Measurements from ENCODE around the gene DDX31. TPM values are rescaled to one million over a fixed set of nuclear protein-coding genes. Genes with fewer than 3 reads are reported as not detected.

Gene DDX31
- total RNA-seq, 1 experiment from 2014 or later = 14.6 TPM

DNA sequence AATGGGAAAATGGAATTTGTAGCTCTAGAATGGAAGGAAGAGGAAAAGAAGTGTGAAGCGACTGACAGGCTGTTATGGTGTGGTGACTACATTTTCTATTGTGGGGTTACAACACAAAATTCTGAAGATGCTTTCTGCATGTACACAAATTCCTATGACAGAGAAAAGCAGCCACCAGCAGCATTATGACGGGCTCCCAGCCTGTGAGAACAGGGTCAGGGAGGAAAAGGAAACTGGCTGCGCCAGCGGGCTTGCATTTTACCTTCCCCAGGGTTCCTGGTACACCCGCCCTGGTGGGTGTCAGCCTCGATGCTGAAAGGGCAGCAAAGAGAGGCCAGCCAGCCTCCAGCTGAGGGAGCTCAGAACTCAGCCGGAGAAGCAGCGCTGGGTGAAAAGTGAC is 41.0 kb downstream of the DDX31 start:
- Histone ChIP-seq H3K27me3 (ENCODE audit: low read length) (no peaks in the 10 kb centered on the region), H3F3A (ENCODE audit: low read length, unreplicated experiment) (no peaks in the 10 kb centered on the region), H4K20me1 (ENCODE audit: low read length) (no peaks in the 10 kb centered on the region), H3K9me3 (ENCODE audit: low read length) (no peaks in the 10 kb centered on the region), H3K4me2 (ENCODE audit: low read length) (no peak overlapping the region), H3K4me3 (ENCODE audit: low read length) (no peak overlapping the region), H3K9me2 (replicated peaks; ENCODE audit: low read length) (no peaks in the 10 kb centered on the region), H3K27ac (ENCODE audit: low read length) (no peak overlapping the region), H3K36me3 (ENCODE audit: low read depth, low read length) (peaks cover 38% of the 10 kb centered on the region), H3K9ac (ENCODE audit: low read length) (no peak overlapping the region), H3K79me2 (ENCODE audit: low read length) (no peaks in the 10 kb centered on the region), H3K4me1 (ENCODE audit: insufficient read depth, low read length) (peaks cover 68% of the 10 kb centered on the region), H2AFZ (ENCODE audit: low read length) (no peak overlapping the region)
- ATAC-seq = no peak
- no peak for DNase-seq
- ChIA-PET POLR2A (ENCODE audit: unreplicated experiment) (no interaction called here), CTCF (no interaction called here)
- BruUV-seq (replicated peaks) = no TSS peak
- TF ChIP-seq, protein P1, sequence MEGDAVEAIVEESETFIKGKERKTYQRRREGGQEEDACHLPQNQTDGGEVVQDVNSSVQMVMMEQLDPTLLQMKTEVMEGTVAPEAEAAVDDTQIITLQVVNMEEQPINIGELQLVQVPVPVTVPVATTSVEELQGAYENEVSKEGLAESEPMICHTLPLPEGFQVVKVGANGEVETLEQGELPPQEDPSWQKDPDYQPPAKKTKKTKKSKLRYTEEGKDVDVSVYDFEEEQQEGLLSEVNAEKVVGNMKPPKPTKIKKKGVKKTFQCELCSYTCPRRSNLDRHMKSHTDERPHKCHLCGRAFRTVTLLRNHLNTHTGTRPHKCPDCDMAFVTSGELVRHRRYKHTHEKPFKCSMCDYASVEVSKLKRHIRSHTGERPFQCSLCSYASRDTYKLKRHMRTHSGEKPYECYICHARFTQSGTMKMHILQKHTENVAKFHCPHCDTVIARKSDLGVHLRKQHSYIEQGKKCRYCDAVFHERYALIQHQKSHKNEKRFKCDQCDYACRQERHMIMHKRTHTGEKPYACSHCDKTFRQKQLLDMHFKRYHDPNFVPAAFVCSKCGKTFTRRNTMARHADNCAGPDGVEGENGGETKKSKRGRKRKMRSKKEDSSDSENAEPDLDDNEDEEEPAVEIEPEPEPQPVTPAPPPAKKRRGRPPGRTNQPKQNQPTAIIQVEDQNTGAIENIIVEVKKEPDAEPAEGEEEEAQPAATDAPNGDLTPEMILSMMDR (conservative IDR thresholded peaks at IDR 0.05; ENCODE audit: low read depth, low read length) = no peak
- TF ChIP-seq EZH2phosphoT487 (IDR thresholded peaks at IDR 0.05; ENCODE audit: borderline replicate concordance, low read length) (no peak), EZH2 (IDR thresholded peaks at IDR 0.05; ENCODE audit: low read length, unreplicated experiment) (no peak)
- intact Hi-C loops (cut with micrococcal nuclease) = loop anchor here (10.0 kb wide), 1 partner anchor 46 kb away; the partner anchor contains the start of gene GTF3C4

DNA sequence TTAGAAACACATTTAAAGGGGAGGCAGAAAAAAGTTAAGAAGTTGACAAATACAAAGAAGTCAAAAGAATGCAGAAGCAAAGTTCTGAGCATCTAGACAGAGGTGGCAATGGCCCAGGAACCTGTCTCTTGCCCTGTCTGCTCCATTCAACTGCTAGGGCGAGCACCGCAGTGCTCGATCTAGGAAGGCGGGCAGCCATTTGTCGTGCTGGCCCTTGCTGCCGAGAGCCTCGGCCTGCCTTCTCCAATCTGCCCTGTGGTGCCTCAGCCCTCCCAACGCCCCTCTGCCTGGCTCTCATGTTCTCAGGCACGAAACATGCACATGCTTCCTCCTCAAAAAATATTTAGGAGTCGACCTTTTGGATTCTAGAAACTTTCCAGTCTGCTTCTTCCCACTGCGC is 42.2 kb downstream of the DDX31 start:
- Histone ChIP-seq H3K4me2 (ENCODE audit: low read length) (peak overlapping the region; percentile 48; the same call in 1 of the 2 replicates), H3F3A (ENCODE audit: low read length, unreplicated experiment) (no peaks in the 10 kb centered on the region), H3K36me3 (ENCODE audit: low read depth, low read length) (peaks cover 38% of the 10 kb centered on the region), H3K4me1 (ENCODE audit: insufficient read depth, low read length) (peaks cover 58% of the 10 kb centered on the region), H4K20me1 (ENCODE audit: low read length) (no peaks in the 10 kb centered on the region), H3K9me2 (replicated peaks; ENCODE audit: low read length) (no peaks in the 10 kb centered on the region), H3K9me3 (ENCODE audit: low read length) (no peaks in the 10 kb centered on the region), H3K4me3 (ENCODE audit: low read length) (no peak overlapping the region), H3K79me2 (ENCODE audit: low read length) (no peaks in the 10 kb centered on the region), H3K27me3 (ENCODE audit: low read length) (no peaks in the 10 kb centered on the region), H2AFZ (ENCODE audit: low read length) (no peak overlapping the region), H3K27ac (ENCODE audit: low read length) (peak overlapping the region; percentile 95), H3K9ac (ENCODE audit: low read length) (peak overlapping the region; percentile 78)
- ATAC-seq (no peak), DNase-seq (no peak)
- TF ChIP-seq EZH2 (IDR thresholded peaks at IDR 0.05; ENCODE audit: low read length, unreplicated experiment) (no peak), EZH2phosphoT487 (IDR thresholded peaks at IDR 0.05; ENCODE audit: borderline replicate concordance, low read length) (no peak)
- TF ChIP-seq, protein P1 (conservative IDR thresholded peaks at IDR 0.05; ENCODE audit: low read depth, low read length) = no peak
- ChIA-PET POLR2A (ENCODE audit: unreplicated experiment) (interaction anchor here (0.6 kb wide), 2 partner anchors 42 to 591 kb away, joined by 5 to 6 read pairs; partner anchors contain the start of gene DDX31), CTCF (no interaction called here)
- no TSS peak for BruUV-seq (replicated peaks)
- intact Hi-C loops (cut with micrococcal nuclease) = loop anchor here (10.0 kb wide), 1 partner anchor 47 kb away; the partner anchor contains the start of gene GTF3C4

DNA sequence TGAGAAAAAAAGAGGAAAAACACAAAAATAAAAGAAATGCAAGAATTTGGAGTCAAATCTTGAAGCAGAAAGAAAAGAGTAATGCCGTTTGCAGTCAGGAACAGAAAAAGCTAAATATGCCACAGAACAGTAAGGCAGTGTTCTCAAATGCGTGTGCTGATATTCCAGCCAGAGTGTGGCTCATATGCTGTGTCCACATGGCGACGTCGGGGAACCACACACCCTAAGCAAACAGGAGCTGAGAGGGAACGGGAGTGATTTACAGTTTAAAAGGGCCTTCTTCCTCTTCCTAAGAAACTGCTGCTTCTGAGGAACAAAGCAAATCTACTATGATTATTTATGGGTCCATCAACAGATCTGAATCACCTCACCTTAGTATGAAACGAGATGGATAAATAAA is 42.7 kb downstream of the DDX31 start:
- peaks cover 53% of the 10 kb centered on the region for H3K4me1 ChIP-seq (ENCODE audit: insufficient read depth, low read length)
- DNase-seq (peak; percentile 69), ATAC-seq (peak; percentile 79)
- no peaks in the 10 kb centered on the region for H3K27me3 ChIP-seq (ENCODE audit: low read length)
- ChIA-PET CTCF (no interaction called here), POLR2A (ENCODE audit: unreplicated experiment) (interaction anchor here (0.6 kb wide), 2 partner anchors 42 to 591 kb away, joined by 5 to 6 read pairs; partner anchors contain the start of gene DDX31)
- no peaks in the 10 kb centered on the region for H3F3A ChIP-seq (ENCODE audit: low read length, unreplicated experiment)
- peaks cover 38% of the 10 kb centered on the region for H3K36me3 ChIP-seq (ENCODE audit: low read depth, low read length)
- no TSS peak for BruUV-seq (replicated peaks)
- H3K79me2 ChIP-seq (ENCODE audit: low read length) = no peaks in the 10 kb centered on the region
- TF ChIP-seq EZH2 (IDR thresholded peaks at IDR 0.05; ENCODE audit: low read length, unreplicated experiment) (no peak), EZH2phosphoT487 (IDR thresholded peaks at IDR 0.05; ENCODE audit: borderline replicate concordance, low read length) (no peak)
- TF ChIP-seq, protein P1 (conservative IDR thresholded peaks at IDR 0.05; ENCODE audit: low read depth, low read length) = no peak
- peak overlapping the region; percentile 78 for H3K9ac ChIP-seq (ENCODE audit: low read length)
- no peaks in the 10 kb centered on the region for H3K9me2 ChIP-seq (replicated peaks; ENCODE audit: low read length)
- H3K4me2 ChIP-seq (ENCODE audit: low read length) = peak overlapping the region; percentile 48; the same call in 1 of the 2 replicates
- no peaks in the 10 kb centered on the region for H3K9me3 ChIP-seq (ENCODE audit: low read length)
- no peak overlapping the region for H3K4me3 ChIP-seq (ENCODE audit: low read length)
- H3K27ac ChIP-seq (ENCODE audit: low read length) = peak overlapping the region; percentile 95
- no peaks in the 10 kb centered on the region for H4K20me1 ChIP-seq (ENCODE audit: low read length)
- intact Hi-C loops (cut with micrococcal nuclease) = loop anchor here (10.0 kb wide), 1 partner anchor 48 kb away; the partner anchor contains the start of gene GTF3C4
- H2AFZ ChIP-seq (ENCODE audit: low read length) = no peak overlapping the region
